Suprapubic skin (tissue), 3 donors: ENCODE results near the gene IL27RA.

ENCODE experiments used
- CTCF ChIP-seq, 2 donors: fragments of 200-600 bp in 1 of 2; fragments of 450-650 bp in 1 of 2; sonication (generic) in 1 of 2; IDR thresholded peaks; one replicate each; pipeline ENCODE4 v1.5.1; 2016 to 2019; ENCODE audit warnings: antibody characterized with exemption in 2 of 2, mild to moderate bottlenecking in 1 of 2, moderate library complexity in 1 of 2
- EP300 ChIP-seq: sonication (generic); formaldehyde crosslinking; IDR thresholded peaks from one replicate; pipeline ENCODE4 v1.6.1; 2017; ENCODE audit warnings: antibody characterized with exemption
- POLR2A ChIP-seq, 2 donors: fragments of 450-650 bp; IDR thresholded peaks; one replicate each; pipeline ENCODE4 v1.6.1; 2017; ENCODE audit warnings: antibody characterized with exemption in 2 of 2, mild to moderate bottlenecking in 2 of 2, moderate library complexity in 2 of 2

DNA sequence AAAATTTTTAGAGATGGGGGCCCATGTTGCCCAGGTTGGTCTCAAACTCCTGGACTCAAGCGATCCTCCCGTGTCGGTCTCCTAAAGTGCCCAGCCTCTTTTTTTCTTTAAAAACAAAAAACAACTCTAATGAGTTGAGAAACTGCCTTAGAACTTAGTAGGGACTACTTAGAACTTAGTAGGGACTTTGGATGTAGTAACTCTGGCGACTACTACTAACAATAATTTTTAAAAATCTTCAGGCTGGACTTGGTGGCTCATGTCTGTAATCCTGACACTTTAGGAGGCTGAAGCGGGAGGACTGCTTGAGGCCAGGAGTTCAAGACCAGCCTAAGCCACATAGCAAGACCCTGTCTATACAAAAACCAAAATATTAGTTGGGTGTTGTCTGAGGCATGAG, 54.5 kb downstream of the IL27RA start:
- TF ChIP-seq CTCF (IDR thresholded peaks at IDR 0.05) (no peak), POLR2A (IDR thresholded peaks at IDR 0.05) (no peak), EP300 (no peak)
